PFSK-1 (cell line): Measurements from ENCODE around the gene PPIB.

ENCODE experiments used
- FOXP2 ChIP-seq: optimal IDR thresholded peaks from 2 replicates; pipeline ENCODE3; 2011; ENCODE audit warnings: borderline replicate concordance, control low read depth, inconsistent platforms; ENCODE audit not compliant: insufficient read depth; ENCODE audit errors: extremely low read length, extremely low read depth
- POLR2AphosphoS5 ChIP-seq: IDR thresholded peaks from 2 replicates; pipeline ENCODE4 v1.6.1; 2012; ENCODE audit warnings: low read depth, mild to moderate bottlenecking, control low read depth, low read length, moderate library complexity
- REST ChIP-seq, 2 experiments: IDR thresholded peaks; 2 replicates each; pipeline versions ENCODE4 v1.6.1 to v1.8.0; 2011 to 2012; ENCODE audit warnings: low read depth in 2 of 2, low read length in 2 of 2, control low read depth in 1 of 2, inconsistent platforms in 1 of 2, mild to moderate bottlenecking in 1 of 2, moderate library complexity in 1 of 2; ENCODE audit not compliant: insufficient read depth in 1 of 2
- SIN3A ChIP-seq: IDR thresholded peaks from 2 replicates; pipeline ENCODE4 v1.6.1; 2012; ENCODE audit warnings: mild to moderate bottlenecking, low read length, moderate library complexity, borderline replicate concordance; ENCODE audit not compliant: insufficient read depth
- TAF1 ChIP-seq: IDR thresholded peaks from 2 replicates; pipeline ENCODE4 v1.6.1; 2012; ENCODE audit warnings: low read length, control low read depth, borderline replicate concordance; ENCODE audit not compliant: insufficient read depth

Gene PPIB

GRCh38 chr15:64110950-64111678, 51.7 kb downstream of the PPIB start:
- TF ChIP-seq SIN3A (no peak), REST (IDR thresholded peaks at IDR 0.05; ENCODE audit: insufficient read depth in 1 of 2, low read depth in 2 of 2, low read length in 2 of 2) (no peak), FOXP2 (no peak), POLR2AphosphoS5 (no peak), TAF1 (no peak)

- TF ChIP-seq TAF1: no peak
- no peak for TF ChIP-seq SIN3A
- no peak for TF ChIP-seq POLR2AphosphoS5
- TF ChIP-seq REST (IDR thresholded peaks at IDR 0.05; ENCODE audit: insufficient read depth in 1 of 2, low read depth in 2 of 2, low read length in 2 of 2): no peak
These were observed 55.5 kb downstream of the PPIB start for GRCh38 chr15:64107337-64107736.
